Suprapubic skin (tissue), 4 donors: ENCODE results near the gene HTRA2. TPM values are rescaled to one million over a fixed set of nuclear protein-coding genes. Genes with fewer than 3 reads are reported as not detected.

Experiments
- DNase-seq, 2 donors: peaks; one replicate each; pipeline ENCODE4 v3.0.0-alpha.2; 2019; ENCODE audit warnings: low spot score in 2 of 2
- H3K27ac ChIP-seq: fragments of 200-600 bp; sonication (generic); one replicate; pipeline ENCODE4 v1.5.1; 2019
- H3K27me3 ChIP-seq: fragments of 200-600 bp; sonication (generic); one replicate; pipeline ENCODE4 v1.5.1; 2019
- H3K36me3 ChIP-seq: fragments of 200-600 bp; sonication (generic); one replicate; pipeline ENCODE4 v1.5.1; 2019
- H3K4me1 ChIP-seq: fragments of 200-600 bp; sonication (generic); one replicate; pipeline ENCODE4 v1.5.1; 2019
- H3K4me3 ChIP-seq: fragments of 200-600 bp; sonication (generic); one replicate; pipeline ENCODE4 v1.5.1; 2019; ENCODE audit warnings: mild to moderate bottlenecking
- H3K9me3 ChIP-seq: fragments of 200-600 bp; sonication (generic); one replicate; pipeline ENCODE4 v1.5.1; 2019
- CTCF ChIP-seq, 2 donors: fragments of 200-600 bp in 1 of 2; fragments of 450-650 bp in 1 of 2; sonication (generic) in 1 of 2; IDR thresholded peaks; one replicate each; pipeline ENCODE4 v1.5.1; 2016 to 2019; ENCODE audit warnings: antibody characterized with exemption in 2 of 2, mild to moderate bottlenecking in 1 of 2, moderate library complexity in 1 of 2
- EP300 ChIP-seq: sonication (generic); formaldehyde crosslinking; IDR thresholded peaks from one replicate; pipeline ENCODE4 v1.6.1; 2017; ENCODE audit warnings: antibody characterized with exemption
- POLR2A ChIP-seq, 2 donors: fragments of 450-650 bp; IDR thresholded peaks; one replicate each; pipeline ENCODE4 v1.6.1; 2017; ENCODE audit warnings: antibody characterized with exemption in 2 of 2, mild to moderate bottlenecking in 2 of 2, moderate library complexity in 2 of 2
- POLR2AphosphoS5 ChIP-seq, 3 donors: sonication (generic); formaldehyde crosslinking; IDR thresholded peaks; one replicate each; pipeline ENCODE4 v1.6.1; 2017; ENCODE audit warnings: antibody characterized with exemption in 3 of 3
- WGBS: methylation state at CpG from one replicate; pipeline ENCODE4 v1.1.5; 2018; 5-methylcytosine and 5-hydroxymethylcytosine counted together
- total RNA-seq, 4 donors: library from RNA; depleted of rRNA; stranded (reverse); fragments of >200 nt; gene quantifications; one replicate each; pipeline ENCODE4 v1.1.0, GENCODE V29; 2016

The HTRA2 gene
- total RNA-seq, 4 donors from 2014 or later = 23.7 to 31.2 (median 27.1) TPM

- 80% methylated on average over 7 of the region's 7 CpGs for WGBS
These were observed 32.5 kb downstream of the HTRA2 start for GRCh38 chr2:74562126-74562775.

GRCh38 chr2:74564222-74564621 is 34.5 kb downstream of the HTRA2 start:
- H3K4me1 ChIP-seq = peaks cover 3% of the 10 kb centered on the region
- no peaks in the 10 kb centered on the region for H3K36me3 ChIP-seq
- WGBS = 70% methylated on average over 5 of the region's 5 CpGs
- no peaks in the 10 kb centered on the region for H3K9me3 ChIP-seq
- no peak for DNase-seq
- TF ChIP-seq POLR2A (IDR thresholded peaks at IDR 0.05) (no peak), CTCF (IDR thresholded peaks at IDR 0.05) (no peak), EP300 (no peak), POLR2AphosphoS5 (IDR thresholded peaks at IDR 0.05) (no peak)
- H3K4me3 ChIP-seq = no peak overlapping the region
- H3K27me3 ChIP-seq = no peaks in the 10 kb centered on the region
- H3K27ac ChIP-seq = no peak overlapping the region

More at GRCh38 chr2:74562126-74562775, 32.5 kb downstream of the HTRA2 start:
- Histone ChIP-seq H3K27ac (no peak overlapping the region), H3K4me3 (no peak overlapping the region), H3K36me3 (no peaks in the 10 kb centered on the region), H3K27me3 (no peaks in the 10 kb centered on the region), H3K4me1 (peaks cover 5% of the 10 kb centered on the region), H3K9me3 (no peaks in the 10 kb centered on the region)
- DNase-seq = no peak
- TF ChIP-seq POLR2AphosphoS5 (IDR thresholded peaks at IDR 0.05) = no peak
- no peak for TF ChIP-seq POLR2A (IDR thresholded peaks at IDR 0.05)
- TF ChIP-seq CTCF (IDR thresholded peaks at IDR 0.05) = no peak
- TF ChIP-seq EP300 = no peak

GRCh38 chr2:74566076-74566753 is 36.5 kb downstream of the HTRA2 start:
- no peak for TF ChIP-seq EP300
- TF ChIP-seq POLR2AphosphoS5 (IDR thresholded peaks at IDR 0.05) = no peak
- no peak for TF ChIP-seq CTCF (IDR thresholded peaks at IDR 0.05)
- no peak for DNase-seq
- WGBS = 73% methylated on average over 7 of the region's 7 CpGs

GRCh38 chr2:74566754-74567085 is 37.0 kb downstream of the HTRA2 start:
- Histone ChIP-seq H3K36me3 (no peaks in the 10 kb centered on the region), H3K9me3 (no peaks in the 10 kb centered on the region), H3K4me3 (no peak overlapping the region), H3K27ac (no peak overlapping the region), H3K27me3 (no peaks in the 10 kb centered on the region), H3K4me1 (peaks cover 3% of the 10 kb centered on the region)
- no peak for TF ChIP-seq EP300
- no peak for TF ChIP-seq POLR2AphosphoS5 (IDR thresholded peaks at IDR 0.05)
- no peak for TF ChIP-seq POLR2A (IDR thresholded peaks at IDR 0.05)
- no peak for TF ChIP-seq CTCF (IDR thresholded peaks at IDR 0.05)
- no peak for DNase-seq

More at GRCh38 chr2:74566076-74566753, 36.5 kb downstream of the HTRA2 start:
- Histone ChIP-seq H3K4me1 (peaks cover 3% of the 10 kb centered on the region), H3K36me3 (no peaks in the 10 kb centered on the region), H3K27ac (no peak overlapping the region), H3K9me3 (no peaks in the 10 kb centered on the region), H3K27me3 (no peaks in the 10 kb centered on the region), H3K4me3 (no peak overlapping the region)

- Histone ChIP-seq H3K27me3 (no peaks in the 10 kb centered on the region), H3K36me3 (no peaks in the 10 kb centered on the region), H3K4me1 (peaks cover 3% of the 10 kb centered on the region), H3K4me3 (no peak overlapping the region), H3K27ac (no peak overlapping the region), H3K9me3 (no peaks in the 10 kb centered on the region)
- no peak for DNase-seq
- TF ChIP-seq POLR2A (IDR thresholded peaks at IDR 0.05) (no peak), EP300 (no peak), POLR2AphosphoS5 (IDR thresholded peaks at IDR 0.05) (no peak), CTCF (IDR thresholded peaks at IDR 0.05) (no peak)
- WGBS = 51% methylated on average over 5 of the region's 5 CpGs
These were observed 38.1 kb downstream of the HTRA2 start for GRCh38 chr2:74567881-74568280.
